HCT116 (cell line): Measurements from ENCODE around the gene WDR31.

ENCODE experiments used
- ATF3 ChIP-seq: IDR thresholded peaks from 2 replicates; pipeline ENCODE4 v1.6.1; 2012
- CEBPB ChIP-seq: IDR thresholded peaks from 2 replicates; pipeline ENCODE4 v1.6.1; 2012; ENCODE audit warnings: low read depth
- CTCF ChIP-seq, 3 experiments: fragments of 200-600 bp in 1 of 3; sonication (generic) in 1 of 3; IDR thresholded peaks in 2 of 3; conservative IDR thresholded peaks in 1 of 3; 2 replicates each; pipeline ENCODE4 v1.5.1; 2012 to 2017; ENCODE audit warnings: low read depth in 2 of 3, low read length in 2 of 3, antibody characterized with exemption in 1 of 3, borderline replicate concordance in 1 of 3, control low read depth in 1 of 3, mild to moderate bottlenecking in 1 of 3, mixed read lengths in 1 of 3, mixed run types in 1 of 3, moderate library complexity in 1 of 3; ENCODE audit not compliant: insufficient read depth in 1 of 3
- EZH2 ChIP-seq: fragments of 200-600 bp; sonication (generic); IDR thresholded peaks from 2 replicates; pipeline ENCODE4 v1.6.1; 2017; ENCODE audit warnings: antibody characterized with exemption, mixed run types
- EZH2phosphoT487 ChIP-seq: fragments of 200-600 bp; IDR thresholded peaks from 2 replicates; pipeline ENCODE4 v1.6.1; 2018; ENCODE audit warnings: antibody characterized with exemption, borderline replicate concordance
- MAX ChIP-seq: IDR thresholded peaks from 2 replicates; pipeline ENCODE4 v1.6.1; 2012
- POLR2A ChIP-seq: IDR thresholded peaks from 2 replicates; pipeline ENCODE4 v1.7.0; 2011; ENCODE audit warnings: borderline replicate concordance; ENCODE audit not compliant: insufficient read depth, insufficient read length; ENCODE audit errors: extremely low read depth
- POLR2AphosphoS5 ChIP-seq: IDR thresholded peaks from 2 replicates; pipeline ENCODE4 v1.6.1; 2011; ENCODE audit warnings: mild to moderate bottlenecking, low read depth, low read length, moderate library complexity
- RAD21 ChIP-seq: IDR thresholded peaks from 2 replicates; pipeline ENCODE4 v1.6.1; 2012; ENCODE audit warnings: low read depth, mild to moderate bottlenecking
- REST ChIP-seq: IDR thresholded peaks from 2 replicates; pipeline ENCODE4 v1.6.1; 2012; ENCODE audit warnings: low read depth
- SIN3A ChIP-seq: IDR thresholded peaks from 2 replicates; pipeline ENCODE4 v1.6.1; 2012; ENCODE audit warnings: low read depth
- YY1 ChIP-seq: IDR thresholded peaks from 2 replicates; pipeline ENCODE4 v1.6.1; 2011; ENCODE audit warnings: low read length, low read depth, moderate library complexity, mild to moderate bottlenecking; ENCODE audit not compliant: insufficient replicate concordance; ENCODE audit errors: extremely low read depth

- TF ChIP-seq EZH2phosphoT487 (no peak), RAD21 (no peak), POLR2A (no peak), EZH2 (no peak), CTCF (IDR thresholded peaks at IDR 0.05 in 2 of 3, conservative IDR thresholded peaks at IDR 0.05 in 1 of 3; ENCODE audit: borderline replicate concordance in 1 of 3, insufficient read depth in 1 of 3, low read depth in 2 of 3, low read length in 2 of 3) (no peak), SIN3A (no peak), POLR2AphosphoS5 (no peak), MAX (no peak), REST (no peak), CEBPB (no peak), ATF3 (no peak), YY1 (no peak)
These were observed 10.1 kb upstream of the WDR31 start for GRCh38 chr9:113350107-113350661.
